Embryonic facial prominence (tissue), 1 donor: ENCODE measurements around the gene CRIP3.
"Not testable (repeated sequence)": the region's sequence is repeated elsewhere in the genome, so short reads cannot be mapped to it uniquely, and the experiment has no call there.

Experiments
- DNase-seq: peaks from one replicate; pipeline ENCODE4 v3.0.0-alpha.2; 2016; ENCODE audit errors: extremely low spot score

The CRIP3 gene, protein sequence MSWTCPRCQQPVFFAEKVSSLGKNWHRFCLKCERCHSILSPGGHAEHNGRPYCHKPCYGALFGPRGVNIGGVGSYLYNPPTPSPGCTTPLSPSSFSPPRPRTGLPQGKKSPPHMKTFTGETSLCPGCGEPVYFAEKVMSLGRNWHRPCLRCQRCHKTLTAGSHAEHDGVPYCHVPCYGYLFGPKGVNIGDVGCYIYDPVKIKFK

DNA sequence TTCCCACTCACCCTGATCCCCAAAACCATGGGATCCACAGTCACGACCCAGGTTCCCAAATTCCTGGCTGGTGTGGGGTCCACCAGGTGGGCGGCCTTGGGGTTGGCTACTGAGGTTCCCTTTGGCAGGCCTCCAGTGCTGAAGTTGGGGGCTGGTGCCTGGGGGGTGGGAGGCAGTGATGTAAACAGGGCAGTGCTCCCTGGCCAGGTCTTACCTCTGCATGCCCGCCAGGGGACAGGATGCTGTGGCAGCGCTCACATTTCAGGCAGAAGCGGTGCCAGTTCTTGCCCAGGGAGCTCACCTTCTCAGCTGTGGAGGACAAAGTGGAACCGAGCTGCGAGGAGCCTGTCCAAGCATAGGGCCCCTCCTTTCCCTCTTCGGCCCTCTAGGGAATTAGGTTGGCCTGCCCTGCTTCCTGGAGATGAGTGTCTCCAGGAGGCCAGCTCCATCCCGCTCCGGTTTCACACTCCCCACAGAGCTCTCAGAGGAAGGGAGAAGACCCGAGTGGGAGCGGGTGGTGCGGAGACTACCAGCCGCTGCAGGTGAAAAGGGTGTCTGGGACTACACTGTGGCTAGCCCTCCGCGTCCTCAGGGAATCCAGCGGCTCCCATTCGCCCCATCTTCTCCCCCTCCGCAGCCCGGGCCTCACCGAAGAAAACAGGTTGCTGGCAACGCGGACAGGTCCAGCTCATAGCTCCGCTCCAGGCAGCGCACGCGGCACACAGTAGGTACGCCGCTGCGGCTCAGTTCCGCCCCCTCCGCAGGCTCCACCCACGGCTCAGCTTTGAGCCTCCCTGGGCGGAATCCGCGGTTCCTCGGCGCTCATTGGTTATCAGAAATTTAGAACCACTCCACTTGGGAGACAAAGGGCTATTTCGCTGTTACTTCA is at the start of gene CRIP3:
Gene CRIP3, minus strand, starts transcription at position 726 of the 889 bp plus-strand sequence. Its CDS starts 34 bp downstream, at position 692.
- no peak for DNase-seq

DNA sequence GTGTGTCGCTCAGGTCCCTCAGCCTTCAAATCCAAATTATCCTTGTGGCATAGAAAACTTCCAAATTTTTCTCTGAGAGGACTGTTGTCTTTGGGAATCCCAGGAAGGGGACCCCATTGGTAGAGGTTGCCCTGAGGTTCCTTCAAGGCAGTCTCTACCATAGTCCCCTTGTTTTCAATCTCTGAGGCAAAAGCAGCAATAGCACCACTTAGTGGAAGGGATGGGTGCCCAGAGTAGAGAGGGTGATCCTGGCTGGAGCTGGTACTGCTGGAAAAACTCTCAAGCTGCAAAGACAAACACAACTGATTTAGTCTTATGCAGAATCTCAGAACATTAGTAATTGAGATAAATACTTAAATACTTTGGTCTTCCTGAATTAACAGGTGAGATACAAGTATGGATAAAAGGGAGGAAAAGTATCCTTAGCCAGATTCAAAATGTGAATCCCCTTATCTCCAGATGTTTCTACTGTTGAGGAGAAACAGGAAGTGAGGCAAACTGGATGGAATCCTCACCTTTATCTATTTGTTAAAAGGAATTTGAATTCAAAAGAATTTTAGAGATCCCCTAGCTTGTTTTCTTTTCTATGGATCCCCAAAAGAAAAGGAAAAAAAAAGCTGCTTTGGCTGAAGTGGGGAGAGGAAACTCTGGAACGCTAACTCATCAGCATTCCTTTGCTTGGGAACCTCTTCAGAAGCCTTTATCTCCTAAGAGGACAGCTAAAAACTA is 47.4 kb upstream of the CRIP3 start:
- DNase-seq: no peak

DNA sequence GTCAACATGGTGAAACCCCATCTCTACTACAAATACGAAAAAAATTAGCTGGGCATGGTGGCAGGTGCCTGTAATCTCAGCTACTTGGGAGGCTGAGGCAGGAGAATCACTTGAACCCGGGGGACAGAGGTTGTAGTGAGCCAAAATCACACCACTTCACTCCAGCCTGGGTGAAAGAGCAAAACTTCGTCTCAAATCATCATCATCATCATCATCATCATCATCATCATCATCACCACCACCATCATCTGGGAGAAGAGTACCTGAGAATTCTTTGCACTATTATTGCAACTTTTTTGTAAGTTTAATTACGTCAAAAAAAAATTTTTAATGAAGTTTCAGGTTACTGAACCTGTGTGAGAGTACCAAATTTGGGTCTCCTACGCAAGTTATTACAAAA is 43.3 kb upstream of the CRIP3 start:
- DNase-seq: not testable (repeated sequence)

DNA sequence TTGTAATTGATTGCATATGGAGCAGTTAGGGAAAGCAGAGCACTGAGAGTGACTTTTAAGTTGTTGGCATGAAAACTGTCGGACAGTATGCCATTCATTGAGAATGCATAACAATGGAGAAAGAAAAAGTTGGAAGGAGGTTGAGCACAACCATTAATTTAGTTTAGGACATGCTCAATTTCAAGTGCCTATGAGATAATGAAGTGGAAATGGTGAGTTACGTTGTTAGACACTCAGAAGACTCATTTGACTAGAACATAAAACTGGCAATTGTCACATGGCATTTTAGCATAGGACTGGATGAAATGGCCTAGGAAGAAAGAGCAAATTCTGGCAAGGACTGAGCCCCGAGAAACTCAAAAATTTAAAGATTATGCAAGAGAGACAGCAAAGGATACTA is 38.8 kb upstream of the CRIP3 start:
- DNase-seq: no peak

DNA sequence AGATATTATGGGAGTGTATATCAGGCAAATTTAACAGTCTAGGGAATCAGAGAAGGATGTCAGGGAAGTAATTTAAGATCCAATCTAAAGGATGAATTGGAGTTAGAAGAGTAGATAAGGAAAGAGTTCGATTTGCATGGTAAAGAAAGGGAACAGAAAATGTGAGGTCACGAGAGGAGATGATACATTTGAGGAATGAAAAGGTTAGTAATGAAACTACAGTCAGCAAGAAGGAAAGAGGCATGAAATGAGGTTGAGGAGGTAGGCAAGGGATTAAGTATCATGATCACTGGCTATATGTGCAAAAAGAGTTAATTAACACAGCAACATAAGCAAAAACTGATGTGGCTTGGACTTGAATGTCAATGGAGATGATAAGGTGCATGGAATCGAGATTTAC is 38.4 kb upstream of the CRIP3 start:
- no peak for DNase-seq

DNA sequence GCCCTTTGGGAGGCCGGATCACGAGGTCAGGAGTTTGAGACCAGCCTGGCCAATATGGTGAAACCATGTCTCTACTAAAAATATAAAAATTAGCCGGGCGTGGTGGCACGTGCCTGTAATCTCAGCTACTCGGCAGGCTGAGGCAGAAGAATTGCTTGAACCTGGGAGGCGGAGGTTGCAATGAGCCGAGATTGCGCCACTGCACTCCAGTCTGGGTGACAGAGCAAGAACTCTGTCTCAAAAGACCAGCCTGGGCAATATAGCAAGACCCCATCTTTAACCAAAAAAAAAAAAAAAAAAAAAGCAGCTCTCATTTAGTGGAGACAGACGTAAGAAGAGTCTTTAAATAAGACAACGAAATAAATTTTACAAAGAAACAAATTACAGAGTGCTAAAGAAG is 37.6 kb upstream of the CRIP3 start:
- DNase-seq: not testable (repeated sequence)

DNA sequence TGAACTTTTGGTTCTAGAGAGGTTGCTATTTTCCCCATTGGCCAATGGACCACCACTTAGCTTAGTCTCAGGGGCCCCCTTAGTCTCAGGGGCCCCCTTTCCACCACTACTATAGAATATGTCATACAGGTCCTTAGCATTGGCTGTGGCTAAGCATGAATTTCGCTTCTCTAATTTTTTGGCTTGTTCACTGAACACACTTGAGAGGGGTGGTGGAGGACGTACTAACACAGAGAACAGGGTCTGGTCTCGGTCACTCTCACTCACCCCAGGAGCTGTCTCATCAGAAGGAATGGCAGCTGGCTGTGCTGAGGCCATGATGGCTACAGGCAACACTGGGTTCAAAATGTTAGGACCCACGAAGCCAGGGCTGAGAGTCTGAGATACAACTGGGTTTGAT is 30.5 kb upstream of the CRIP3 start:
- no peak for DNase-seq

DNA sequence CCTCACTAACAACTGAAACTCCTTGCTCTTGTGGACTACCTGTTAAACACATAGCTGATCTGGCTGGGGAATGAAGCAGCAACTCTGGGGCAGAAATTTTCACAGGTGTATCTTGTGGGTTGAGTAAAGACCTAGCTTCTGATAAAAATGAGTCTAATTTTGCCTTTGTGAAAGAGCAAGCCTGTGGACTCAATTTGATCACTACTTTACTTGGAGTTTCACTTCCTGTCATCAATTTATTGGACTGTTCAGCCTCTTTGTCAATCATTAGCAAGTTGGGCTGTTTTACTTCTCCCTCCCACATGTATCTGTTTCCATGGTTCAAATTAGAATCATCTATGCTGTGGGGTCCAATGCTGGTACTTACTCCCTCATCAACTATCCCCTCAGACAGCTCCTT is 29.6 kb upstream of the CRIP3 start:
- DNase-seq: no peak

DNA sequence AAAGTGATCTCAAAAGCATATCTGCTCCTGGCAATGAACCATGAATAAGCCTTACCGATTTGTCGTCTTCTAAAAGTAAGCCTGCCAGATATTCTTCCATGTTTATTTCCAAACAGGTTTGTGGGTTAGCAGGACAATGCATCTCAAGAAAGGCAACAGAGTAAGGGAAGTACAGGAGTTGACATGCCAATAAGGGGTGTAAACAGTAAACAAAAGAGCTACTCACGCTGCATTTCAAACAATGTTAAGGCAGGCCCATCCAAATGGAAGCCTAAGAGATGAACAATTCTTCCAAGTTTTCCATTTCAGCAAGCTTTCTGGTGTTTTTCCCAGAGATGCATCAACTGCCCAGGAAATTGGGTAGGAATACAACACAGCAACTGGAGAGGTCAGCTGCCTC is 27.8 kb upstream of the CRIP3 start:
- no peak for DNase-seq

DNA sequence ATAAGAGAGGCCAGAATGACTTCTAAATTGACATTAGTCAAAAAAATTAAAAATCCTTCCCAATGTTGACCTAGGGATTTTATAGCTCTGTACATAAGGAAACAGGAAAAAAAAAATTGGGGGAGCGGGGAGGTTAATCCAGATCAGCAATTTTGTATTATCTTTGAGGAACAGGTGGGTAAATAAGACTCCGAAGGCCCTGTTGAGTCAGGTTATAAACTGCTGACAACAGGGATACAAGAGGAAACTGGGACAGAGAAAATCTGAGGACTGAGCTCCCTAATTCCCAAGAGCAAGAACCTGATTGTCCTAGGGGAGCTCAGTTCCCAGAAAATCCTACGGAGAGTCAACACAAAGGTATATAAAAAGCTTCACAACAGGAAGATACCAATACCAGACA is 26.8 kb upstream of the CRIP3 start:
- DNase-seq: no peak

DNA sequence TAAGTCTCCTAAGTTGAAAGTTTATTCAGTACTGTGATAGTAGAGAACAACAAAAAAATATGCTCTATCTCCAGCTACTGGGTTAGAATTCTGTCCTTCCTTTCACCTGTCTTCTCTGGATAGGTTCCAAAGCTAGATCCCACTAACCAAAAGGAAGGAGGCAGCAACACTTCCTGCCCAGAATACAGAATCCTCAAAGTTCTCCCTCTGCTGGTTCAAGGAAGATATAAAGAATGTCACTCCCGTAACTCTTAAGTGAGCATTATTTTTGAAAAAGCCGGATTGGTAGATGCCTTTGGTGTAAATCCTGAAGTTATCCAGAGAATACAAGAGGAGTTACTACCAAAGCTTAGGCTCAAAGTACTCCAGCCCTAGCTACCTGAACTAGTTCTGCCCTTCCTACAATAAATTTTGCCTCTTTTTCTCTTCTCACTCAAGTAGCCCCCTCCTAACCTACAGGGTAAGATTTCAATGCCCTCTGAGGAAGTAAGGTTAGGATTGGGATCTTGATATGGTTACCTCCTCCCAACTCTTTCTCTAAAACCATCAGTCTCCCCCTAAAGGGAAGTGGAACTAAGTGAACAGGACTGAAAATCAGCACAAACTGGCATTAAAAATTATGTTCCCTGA is 26.0 kb upstream of the CRIP3 start:
- DNase-seq: no peak

DNA sequence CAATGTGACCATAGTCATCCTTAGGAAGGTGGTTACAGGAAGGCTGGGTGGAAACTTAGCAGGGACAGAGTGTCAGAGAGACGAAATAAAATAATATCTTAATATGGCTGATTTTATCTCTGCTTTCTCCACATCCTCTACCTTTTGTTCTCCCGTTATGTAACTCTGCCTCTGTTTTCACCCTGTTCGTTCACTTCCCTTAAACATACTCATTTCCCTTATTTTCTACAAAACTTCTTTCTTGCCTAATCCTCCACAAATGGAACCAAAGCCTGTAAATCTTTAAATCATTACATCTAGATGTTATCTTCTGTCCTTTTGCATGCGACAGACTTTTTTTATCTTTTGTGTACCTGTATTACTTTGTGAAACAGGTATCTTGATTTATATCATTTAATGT is 23.3 kb upstream of the CRIP3 start:
- no peak for DNase-seq

DNA sequence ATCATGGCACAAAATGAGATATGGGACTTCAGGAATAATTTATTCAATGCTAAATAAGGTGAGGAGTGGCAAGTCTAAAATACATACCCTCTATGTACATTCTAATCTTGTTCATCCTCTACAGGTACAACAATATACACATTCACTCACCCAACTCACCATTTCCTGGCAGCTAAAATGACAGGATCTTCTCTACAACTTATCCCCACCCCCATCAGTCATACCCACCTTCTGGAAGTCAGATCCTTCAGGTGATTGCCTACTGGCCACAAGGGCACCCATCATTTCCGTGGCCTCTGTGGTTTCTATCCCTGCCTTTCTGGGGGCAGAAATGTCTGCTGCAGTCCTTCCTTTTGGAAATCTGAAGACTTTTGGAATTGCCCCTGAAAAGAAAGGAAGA is 22.8 kb upstream of the CRIP3 start:
- DNase-seq: no peak

DNA sequence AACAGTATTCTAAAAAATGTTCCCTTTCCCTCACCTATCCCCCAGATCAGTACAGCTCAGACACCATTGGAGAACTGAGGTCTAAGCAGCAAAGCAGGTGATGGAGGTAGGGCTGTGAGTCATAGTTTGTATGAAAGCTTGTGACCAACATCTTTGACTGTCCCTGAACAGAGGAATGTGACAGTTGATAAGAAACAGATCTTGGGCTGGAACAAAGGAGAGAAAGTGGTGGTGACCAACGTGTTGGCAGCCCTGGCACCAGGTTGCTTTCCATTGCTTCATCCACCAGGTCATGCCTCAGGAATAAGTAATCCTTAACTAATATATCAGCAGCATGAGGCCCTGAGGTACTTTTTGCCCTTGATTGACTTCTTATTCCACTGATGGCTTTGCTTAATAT is 19.9 kb upstream of the CRIP3 start:
- no peak for DNase-seq

DNA sequence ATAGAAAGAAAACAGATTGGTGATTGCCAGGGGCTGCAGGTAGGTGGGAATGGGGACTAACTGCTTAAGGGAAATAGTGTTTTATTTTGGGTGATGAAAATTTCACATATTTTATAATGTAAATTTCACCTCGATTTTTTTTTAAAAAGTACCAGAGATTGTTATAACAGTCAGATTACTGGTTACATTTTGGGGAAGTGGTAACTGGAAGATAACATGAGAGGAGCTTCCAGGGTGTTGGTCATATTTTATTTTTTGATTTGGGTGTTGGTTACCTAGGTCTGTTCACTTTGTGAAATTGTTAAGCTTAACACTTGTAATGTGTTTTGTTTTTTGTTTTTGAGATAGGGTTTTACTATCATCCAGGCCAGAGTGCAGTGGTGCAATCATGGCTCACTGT is 17.2 kb upstream of the CRIP3 start:
- no peak for DNase-seq

DNA sequence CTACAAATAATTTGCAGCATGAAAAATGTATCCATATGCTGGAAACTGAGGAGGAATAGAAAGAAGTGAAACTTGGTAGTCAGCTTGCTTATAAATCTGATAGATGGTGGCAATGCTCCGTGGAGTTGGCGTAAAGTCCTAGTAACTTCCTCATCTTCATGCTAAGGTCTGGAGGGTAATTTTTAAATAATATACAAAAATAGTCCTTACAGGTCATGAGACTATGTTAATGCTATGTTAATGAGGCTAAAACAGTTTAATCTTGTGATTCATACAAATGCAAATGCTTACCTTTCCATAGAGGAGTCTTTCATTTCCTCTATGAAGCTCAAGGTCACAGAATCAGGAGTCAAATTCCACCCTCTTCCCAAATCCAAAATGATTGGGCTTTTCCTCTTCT is 9.4 kb upstream of the CRIP3 start:
- DNase-seq: no peak

DNA sequence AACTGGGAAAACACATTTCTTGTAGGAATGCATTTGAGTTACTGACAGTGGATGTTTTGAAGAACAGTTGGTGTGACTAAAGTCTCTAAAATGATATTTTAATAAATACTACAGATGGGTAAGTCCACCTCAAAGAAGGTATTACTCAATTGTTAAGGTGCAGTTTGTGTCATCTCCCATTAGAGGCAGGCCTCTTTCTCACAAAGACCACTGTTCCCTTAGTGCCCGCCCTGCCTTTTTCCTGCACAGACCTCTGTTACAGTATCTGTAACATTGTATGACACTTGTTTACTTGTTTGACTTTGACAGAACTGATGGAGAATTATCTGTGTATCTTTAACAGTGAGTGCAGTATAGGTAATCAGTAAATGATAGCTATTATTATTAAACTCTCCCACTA is 5.2 kb upstream of the CRIP3 start:
- no peak for DNase-seq

DNA sequence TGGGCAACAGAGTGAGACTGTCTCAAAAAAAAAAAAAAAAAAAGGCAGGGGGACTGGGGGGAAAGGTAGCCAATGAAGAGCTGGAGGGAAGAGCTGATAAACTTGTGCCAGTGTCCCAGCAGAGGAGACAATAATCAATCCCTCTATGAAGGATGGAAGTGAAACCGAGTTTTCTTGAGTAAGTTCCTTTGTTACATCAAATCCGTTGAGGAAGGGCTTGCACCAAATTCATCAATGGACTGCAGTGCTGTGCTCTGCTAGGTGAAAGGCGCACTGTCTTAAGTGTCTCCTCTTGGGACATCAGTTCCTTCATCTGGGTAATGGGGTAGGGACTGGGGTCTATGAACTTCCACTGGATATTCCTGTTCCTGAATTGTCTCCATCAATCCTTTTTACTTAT is 3.0 kb upstream of the CRIP3 start:
- no peak for DNase-seq

DNA sequence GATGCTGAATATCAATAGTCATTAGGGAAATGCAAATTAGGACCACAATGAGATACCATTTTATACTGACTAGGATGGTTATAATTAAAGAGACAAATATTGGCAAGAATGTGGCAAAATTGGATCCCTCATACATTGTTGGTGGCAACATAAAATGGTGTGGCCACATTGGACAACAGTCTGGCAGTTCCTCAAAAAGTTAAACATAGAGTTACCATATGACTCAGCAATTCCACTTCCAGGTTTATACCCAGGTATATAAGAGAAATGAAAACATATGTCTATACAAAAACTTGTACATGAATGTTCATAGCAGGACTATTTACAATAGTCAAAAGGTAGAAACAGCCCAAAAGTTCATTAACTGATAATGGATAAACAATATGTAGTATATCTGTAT is 2.0 kb upstream of the CRIP3 start:
- no peak for DNase-seq

DNA sequence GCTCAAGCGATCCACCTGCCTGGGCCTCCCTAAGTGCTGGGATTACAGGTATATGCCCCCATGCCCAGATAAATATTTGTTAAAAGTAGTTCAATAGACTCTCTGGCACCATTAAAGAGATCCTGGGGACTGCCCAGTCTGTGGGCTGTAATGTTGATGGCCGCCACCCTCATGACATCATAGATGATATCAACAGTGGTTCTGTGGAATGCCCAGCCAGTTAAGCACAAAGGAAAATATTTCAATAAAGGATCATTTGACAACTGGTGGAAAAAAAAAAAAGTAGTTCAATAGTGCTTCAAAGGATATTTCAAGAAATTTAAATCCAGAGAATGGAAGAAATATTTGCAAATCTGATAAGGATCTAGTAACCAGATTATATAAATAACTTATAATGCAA is 1.5 kb upstream of the CRIP3 start:
- DNase-seq: no peak

DNA sequence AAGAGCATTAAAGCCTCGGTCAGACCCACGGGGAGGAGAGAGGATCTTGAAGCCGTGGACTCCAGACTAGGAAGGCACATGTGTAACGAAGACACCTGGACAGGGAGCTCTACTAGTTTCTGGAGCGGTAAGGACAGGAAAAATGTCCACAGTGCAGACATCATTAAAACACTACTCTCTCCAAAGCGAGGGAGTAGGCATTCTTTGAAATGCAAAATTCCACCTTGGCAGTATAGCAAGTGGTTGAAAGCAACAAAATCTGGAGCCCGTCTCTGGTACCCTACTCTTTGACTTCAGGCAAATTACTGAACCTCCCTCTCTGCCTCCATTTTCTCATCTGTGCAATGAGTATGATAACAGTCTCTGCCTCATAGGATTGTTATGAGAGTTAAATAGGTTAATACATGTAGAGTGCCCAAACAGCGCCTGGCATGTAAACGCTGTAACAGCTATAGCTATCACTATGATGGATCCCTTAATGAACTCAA is 408 bp upstream of the CRIP3 start:
- no peak for DNase-seq

DNA sequence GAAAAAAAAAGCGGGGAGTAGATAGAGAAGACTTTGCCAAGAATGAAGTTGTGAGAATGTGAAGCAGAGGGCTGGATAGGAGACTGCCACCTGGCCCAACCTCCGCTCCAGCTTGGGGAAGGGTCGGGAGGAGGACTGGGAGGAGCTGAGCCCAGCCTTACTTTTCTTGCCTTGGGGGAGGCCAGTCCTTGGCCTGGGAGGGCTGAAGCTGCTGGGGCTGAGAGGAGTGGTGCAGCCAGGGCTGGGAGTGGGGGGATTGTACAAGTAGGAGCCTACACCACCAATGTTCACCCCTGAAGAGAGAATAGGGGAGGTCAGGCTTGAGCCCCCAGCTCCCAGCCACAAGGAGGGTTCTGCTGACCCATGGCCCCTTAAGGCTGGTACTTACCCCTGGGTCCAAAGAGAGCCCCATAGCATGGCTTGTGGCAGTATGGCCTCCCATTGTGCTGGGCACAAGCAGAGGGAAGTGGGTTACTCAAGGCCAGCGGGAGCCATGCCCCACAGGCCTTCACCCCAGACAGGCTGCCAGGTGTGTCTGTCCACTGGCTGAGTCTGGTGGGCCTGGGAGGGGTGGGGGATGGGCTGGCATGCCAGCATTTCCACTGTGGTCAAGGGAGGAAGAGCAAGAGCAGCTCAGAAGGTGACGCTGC is 1.1 kb downstream of the CRIP3 start:
- DNase-seq: no peak
